NCI-H526 (cell line): ENCODE measurements around the gene NXPH1.

Experiments
- DNase-seq, 2 experiments: peaks; one replicate each; lab custom pipeline; 2025; lab: John Stamatoyannopoulos, UW

Gene NXPH1

DNA sequence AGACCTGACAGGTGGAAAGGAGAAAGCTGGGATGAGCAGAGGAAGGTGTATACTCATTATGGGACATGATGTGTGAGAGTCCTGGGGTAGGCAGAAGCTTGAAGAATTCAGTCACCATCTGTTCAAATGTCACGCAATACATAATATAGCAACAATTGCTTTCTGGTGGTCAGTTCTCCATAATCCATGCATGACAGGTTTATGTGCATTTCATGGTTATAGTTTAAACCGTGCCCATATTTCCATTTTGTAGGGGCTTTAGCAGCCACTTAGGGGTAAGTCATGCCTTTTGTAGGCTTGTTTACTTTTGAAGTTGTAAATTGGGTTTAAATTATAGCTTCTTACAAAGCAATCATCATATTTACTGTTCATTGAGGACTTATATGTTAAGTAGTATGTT is 158.8 kb downstream of the NXPH1 start:
- DNase-seq, result no peak

DNA sequence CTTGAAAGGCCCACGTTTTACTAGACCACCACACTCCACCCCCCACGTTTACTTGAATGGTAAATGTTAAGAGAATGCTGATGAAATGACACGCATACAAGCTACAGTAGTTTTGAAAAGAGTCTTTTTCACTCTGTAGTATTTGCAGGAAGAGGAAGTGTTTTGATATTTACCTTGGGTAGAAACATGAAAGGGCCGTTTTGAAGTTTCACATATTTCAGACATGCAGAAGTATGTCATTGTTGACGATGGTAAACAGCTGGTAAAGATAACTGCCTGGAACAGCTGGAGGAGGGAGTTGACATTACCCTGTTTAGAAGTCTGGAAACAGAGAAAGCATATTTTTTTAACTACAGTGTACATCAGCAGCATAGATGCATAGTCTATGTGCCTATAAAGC is 160.7 kb downstream of the NXPH1 start:
- no peak for DNase-seq

DNA sequence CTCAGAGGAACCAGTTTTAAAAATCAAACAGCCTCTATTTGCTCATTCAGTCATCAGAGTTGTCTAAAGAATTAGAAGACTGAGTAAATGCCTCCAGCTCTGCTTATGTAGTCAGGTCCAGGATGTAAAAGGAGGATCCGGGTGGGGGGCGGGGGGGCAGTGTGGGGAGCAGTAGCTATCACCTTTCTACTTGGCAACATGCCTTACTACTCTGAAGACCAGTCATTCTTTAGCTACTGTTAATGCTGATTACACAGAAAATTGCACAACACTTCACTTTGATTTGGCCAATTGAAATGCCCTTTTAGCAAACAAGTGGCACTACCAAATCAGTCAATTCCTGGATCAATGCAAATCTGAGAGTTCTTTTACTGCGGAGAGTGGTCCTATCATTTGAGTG is 164.2 kb downstream of the NXPH1 start:
- DNase-seq, result no peak

DNA sequence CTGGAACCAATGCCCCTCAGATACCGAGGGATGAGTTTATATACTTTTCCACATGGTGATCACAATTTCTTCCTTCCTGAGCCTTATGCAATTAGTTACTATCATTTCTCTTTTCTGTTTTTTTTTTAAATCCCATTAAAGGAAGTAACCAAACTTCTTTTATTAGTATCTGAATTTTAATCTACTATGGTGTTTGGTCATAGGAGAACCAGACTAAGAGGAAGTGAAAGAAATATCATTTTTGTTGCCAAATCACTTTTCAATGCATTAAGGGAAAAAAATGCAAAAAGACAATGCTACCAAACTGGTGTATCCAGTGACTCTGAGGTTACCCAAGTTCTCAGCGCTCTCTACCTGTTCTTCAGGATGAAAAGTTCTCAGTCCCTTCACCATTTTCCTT is 167.7 kb downstream of the NXPH1 start:
- DNase-seq, result no peak

DNA sequence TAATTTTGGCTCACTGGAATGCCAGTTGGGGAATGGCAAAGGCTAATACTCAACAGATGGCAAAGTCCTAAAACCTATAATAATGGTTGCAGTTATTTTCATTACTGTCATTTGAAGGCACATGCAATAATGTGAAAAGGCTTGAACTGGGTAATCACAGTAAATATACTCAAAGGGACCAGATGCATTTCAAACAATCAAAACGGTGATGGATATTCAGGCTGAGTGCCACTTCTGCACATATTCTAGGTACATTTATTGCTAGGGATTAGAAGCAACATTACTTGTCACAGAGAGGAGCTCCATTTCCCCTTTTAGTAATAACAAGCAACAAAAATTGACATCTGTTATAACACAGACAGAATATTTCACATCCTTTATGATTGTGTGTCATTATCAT is 171.8 kb downstream of the NXPH1 start:
- DNase-seq, result no peak

DNA sequence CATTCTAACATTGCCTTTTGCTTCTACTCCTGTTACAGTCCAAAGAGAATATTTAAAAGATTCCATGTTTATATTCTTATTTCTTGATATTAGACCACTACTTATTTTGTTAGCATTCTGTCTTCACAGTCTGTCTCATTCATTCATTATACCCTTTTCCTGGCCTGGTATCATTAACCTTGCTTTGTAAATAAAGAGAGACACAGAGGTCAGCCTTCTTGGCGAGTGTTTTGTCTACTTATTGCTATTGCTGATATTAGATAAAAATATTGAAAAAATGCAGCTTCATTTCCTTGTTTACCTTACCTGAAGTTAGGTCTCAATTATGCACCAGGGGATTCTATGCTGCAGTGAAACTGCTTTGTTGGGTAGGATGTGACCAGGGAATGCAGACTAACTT is 179.2 kb downstream of the NXPH1 start:
- DNase-seq, result no peak

DNA sequence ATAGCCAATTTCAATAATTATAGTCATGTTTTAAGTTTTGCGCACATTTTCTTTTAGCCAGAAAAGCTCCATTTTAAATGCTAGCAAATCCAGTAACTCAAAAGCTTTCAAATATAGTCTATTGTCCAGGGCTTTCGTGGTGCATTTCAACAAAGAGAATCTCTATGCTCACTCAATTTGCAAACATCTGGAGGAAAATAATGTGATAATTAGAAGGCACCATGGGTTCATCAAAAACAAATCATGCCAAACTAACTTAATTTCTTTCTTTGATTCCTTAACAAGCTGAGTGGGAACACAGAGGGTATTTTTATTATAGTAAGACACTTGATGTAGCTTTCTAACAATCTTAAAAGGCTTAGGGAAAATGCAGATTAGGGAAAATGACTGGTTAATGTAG is 179.8 kb downstream of the NXPH1 start:
- DNase-seq, result no peak

GRCh38 chr7:8615019-8615418 is 181.6 kb downstream of the NXPH1 start:
- no peak for DNase-seq

DNA sequence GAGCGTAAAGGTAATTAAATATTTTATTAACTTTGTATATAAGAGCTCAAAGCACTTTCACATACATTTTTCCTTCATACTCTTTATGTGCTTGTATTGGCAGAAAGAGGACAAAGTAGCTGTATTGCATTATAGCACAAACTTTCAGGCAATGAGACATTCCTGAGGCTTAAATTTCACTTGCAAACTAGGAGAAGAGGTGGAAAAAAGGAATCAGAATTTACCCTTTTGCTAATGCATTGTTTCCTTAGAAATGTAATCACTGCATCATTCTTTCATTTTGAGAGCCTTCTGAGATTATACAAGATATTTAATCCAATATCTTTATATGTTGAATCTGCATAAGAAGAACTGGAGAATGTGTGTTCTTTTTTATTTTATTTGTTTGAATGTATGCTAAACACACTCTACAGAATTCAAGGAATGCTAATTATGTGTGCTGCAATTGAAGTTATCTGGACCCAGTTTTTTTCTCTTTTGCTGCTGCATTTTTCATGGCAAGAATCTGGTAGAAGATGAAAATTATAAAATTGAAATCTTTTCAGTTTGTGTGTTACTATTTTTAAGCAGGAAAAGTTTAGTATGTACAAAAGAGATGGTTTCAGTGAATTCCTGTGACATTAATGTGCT is 185.1 kb downstream of the NXPH1 start:
- DNase-seq, result no peak

- no peak for DNase-seq
These were observed 186.8 kb downstream of the NXPH1 start for GRCh38 chr7:8620169-8620568.

GRCh38 chr7:8625612-8626011 is 192.2 kb downstream of the NXPH1 start:
- no peak for DNase-seq

GRCh38 chr7:8627325-8627724 is 193.9 kb downstream of the NXPH1 start:
- peak; percentile 45 to 59 for DNase-seq

GRCh38 chr7:8628656-8629055 is 195.2 kb downstream of the NXPH1 start:
- no peak for DNase-seq

- no peak for DNase-seq
These were observed 196.1 kb downstream of the NXPH1 start for GRCh38 chr7:8629504-8629903.

- DNase-seq, result no peak
These were observed 203.9 kb downstream of the NXPH1 start for GRCh38 chr7:8637322-8637721.

GRCh38 chr7:8638076-8638475 is 204.7 kb downstream of the NXPH1 start:
- peak; percentile 36 to 61 for DNase-seq

GRCh38 chr7:8639668-8640067 is 206.3 kb downstream of the NXPH1 start:
- DNase-seq, result no peak

GRCh38 chr7:8640671-8641070 is 207.3 kb downstream of the NXPH1 start:
- no peak for DNase-seq

GRCh38 chr7:8668627-8669500 is 235.5 kb downstream of the NXPH1 start:
- DNase-seq, result no peak

DNA sequence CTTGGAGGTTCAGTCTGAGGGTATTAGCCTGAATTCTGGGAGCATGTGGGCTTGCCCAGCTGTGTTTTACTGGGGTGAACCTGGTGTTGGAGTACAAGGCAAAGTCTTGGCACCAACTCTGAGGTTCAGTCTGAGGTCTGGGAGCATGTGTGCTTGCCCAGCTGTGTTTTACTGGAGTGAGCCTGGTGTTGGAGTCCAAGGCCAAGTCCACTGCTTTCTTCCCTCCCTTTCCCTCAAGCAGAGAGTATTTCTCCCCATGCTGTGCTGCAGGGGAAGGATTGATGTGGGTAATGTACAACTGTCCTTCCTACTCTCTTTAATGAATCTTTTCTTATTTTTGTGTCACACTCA is 236.1 kb downstream of the NXPH1 start:
- no peak for DNase-seq

DNA sequence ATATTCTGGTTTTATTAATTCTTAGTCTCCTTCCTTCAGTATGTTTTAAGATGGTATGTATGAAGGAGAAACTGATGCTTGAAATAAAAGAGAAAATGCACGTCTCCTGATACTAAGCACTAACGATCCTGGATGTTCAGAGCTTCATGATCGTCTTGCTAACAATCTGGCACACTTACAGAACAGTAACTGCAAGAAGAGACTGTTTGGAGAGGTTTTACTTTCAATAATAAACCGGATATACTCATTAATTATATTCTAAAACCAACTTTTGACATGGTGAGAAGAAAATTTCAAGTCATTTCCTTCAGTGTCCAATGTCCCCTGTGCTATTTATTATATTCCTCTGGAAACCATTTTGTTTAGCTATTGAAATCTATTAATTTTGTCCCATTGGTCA is 251.0 kb downstream of the NXPH1 start:
- no peak for DNase-seq

- no peak for DNase-seq
These were observed 266.6 kb downstream of the NXPH1 start for GRCh38 chr7:8699875-8700624.

GRCh38 chr7:8702807-8703206 is 269.4 kb downstream of the NXPH1 start:
- DNase-seq, result no peak
